Measurements from ENCODE around the gene CYP19A1.
"Not testable (repeated sequence)": the region's sequence is repeated elsewhere in the genome, so short reads cannot be mapped to it uniquely, and the experiment has no call there.

The CYP19A1 gene

DNA sequence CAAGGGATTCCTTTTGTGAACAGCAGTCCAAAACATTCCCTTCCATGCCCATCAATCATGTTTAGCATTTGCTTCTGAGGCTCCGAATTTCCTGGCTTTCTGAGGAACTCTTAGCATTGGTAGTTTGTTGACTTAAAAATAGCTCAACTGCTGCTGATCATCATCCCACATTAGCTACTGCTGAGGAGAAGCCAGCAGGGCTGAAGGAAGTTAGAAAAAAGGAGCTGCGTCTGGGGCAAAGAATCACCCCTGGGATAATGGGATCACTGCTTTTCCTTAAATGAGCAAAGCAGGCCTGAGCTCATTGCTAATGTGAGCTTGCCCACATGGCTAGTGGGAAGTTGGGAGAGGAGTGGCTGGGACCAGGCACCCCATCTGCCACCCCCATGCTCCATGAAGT lies 39.8 kb downstream of the CYP19A1 start:
- no peak for DNase-seq (ENCODE audit: low read depth in 3 of 3)

DNA sequence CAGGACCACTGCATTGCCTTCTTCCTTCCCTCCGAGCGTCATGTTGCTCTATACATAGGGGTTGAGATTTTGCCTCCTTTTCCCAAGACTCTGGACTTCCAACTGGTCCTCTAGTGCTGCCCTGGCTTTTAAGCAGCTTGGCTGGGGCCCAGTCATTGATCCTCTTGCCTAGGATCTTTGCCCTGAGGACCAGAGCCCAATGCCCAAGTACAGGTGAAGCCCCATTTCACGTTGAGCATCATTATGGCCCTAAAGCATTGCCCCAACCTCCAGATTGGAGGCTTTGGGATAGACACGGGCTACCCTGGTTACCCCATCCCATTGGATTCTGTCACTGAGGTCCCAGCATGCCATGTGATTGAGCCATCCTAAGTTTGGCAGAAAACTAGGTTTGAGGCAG lies 47.7 kb downstream of the CYP19A1 start:
- no peak for DNase-seq (ENCODE audit: low read depth in 3 of 3)

DNA sequence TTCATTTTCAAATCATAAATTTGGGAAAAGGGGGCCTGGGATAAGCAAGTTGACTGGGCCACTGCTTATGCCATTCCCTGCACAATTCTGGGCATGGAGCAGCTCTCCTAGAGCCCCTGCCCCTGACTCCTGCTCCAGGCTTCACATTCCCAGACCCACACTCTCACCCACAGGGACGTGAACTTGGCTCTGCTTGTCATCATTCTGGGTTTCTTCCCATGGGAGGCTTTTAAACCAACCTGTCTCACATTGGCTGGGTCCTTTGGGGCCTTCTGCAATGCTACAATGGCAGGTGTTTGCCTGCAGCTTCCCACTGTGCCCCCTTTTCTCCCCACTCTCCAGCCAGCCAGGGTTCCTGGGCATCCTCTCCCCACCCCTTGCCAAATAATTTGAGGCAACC lies 49.1 kb downstream of the CYP19A1 start:
- no peak for DNase-seq (ENCODE audit: low read depth in 3 of 3)

DNA sequence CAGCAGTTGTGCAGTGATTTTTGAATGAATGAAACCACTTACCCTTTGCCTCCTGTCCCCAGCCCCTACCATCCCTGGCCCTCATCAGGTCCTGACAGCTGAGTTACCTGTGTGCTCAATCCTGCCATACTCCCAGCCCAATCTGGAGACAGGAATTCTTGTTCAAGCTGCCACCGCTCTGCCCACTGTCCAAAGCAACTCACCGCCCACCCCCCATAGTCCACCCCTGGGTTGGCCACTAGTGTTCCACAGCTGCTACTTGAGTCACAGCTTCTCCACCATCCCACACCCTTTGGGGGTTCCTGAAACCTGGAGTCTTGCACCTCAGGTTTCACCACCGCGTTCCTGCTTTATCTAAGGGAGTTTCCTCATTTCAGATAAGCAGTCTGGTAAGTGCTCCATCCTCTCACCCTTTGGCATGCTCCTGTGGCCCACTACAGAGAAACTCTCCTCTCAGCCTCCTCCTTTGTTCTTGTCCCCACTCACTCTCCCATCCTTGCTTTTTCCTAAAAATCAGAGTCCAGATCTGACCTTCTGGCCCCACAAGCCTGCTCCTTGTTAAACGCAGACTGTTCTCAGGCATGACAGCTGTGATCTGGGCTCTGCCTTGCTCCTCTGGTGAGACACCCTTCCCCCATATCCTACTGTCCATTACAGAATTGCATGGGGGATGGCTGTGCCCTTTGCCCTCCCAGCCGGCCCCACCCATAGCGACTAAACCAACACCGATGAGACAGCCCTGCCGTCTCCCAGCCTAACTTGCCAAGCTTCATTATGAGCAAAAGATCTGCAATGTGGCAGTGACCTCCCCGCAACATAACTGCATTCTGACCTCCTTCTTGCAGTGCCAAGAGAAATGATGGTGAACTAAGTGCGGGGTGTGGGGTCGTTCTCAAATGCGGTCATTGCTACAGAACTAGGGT lies 50.0 kb downstream of the CYP19A1 start:
- no peak for DNase-seq (ENCODE audit: low read depth in 3 of 3)

DNA sequence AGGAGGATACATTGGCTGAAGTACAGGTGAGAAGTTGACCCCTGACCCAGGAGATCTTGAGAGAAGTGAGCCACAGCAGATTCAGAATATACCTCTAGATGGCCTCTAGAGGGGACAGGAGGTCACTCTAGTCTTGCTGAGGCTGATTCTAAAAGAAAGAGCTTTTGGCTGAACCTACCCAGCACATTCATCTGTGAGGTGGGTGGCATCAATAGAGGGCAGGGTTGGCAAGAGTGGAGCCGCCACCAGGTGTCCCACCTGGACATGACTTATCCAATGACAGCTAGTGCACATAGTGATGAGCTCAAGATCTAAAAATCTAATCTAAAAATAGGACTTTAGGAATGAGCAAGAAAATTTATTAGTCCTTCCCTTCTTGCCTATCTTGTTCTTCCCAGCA lies 51.6 kb downstream of the CYP19A1 start:
- DNase-seq (ENCODE audit: low read depth in 3 of 3), result no peak

DNA sequence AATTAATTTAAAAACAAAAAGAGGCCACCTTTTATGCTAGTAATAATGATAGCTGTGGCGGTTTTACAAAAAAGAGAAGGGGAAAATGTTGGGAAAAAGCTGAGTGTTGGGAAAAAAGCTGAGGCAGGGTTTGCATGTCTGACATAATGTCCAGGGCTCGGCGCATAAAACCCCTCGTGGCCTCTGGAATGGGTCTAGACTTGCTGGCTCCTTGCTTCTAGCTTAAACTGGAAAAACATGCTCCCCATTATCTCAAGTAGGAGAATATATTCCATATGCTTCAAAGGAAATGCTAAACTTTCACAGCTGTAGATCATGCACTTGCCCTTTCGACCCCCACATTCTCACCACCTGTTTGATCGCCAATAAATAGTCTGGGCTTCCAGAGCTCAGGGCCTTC lies 53.0 kb downstream of the CYP19A1 start:
- no peak for DNase-seq (ENCODE audit: low read depth in 3 of 3)

DNA sequence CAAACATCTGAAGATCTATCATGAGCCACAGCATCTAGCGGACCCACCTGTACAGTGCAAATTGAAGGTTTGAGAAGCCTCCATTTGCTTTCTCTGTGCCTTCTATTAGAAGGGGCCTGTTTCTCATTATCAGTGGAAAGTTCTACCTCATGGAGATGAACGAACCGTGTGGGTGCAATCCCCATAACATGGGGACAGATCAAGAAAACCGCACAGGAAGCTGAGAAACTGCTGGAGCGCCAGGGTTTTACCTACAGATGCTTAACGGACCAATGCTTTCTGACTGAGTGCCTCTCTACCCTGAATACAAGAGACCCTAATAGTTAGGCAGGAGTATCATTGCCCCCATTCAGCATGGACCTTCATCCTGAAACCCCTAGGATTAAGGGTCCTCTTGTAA lies 53.5 kb downstream of the CYP19A1 start:
- no peak for DNase-seq (ENCODE audit: low read depth in 3 of 3)

DNA sequence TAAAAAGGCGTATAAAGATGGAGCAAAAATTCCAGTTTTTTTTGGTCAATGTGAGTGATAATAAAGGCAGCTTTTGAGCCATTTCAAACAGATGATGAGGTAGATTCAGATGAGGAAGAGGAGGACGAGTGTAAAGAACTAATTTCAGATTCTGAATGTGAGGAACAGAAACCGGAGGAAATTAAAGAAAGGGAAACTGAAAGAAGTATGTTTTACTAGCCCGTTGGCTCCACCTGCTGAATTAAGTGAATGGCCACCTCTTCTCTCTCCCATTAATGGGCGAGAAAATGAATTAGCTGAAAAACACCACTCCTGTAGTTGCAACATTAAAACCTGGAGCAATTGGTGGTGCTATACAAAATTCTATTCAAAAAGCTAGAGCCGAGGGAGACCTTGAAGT lies 55.4 kb downstream of the CYP19A1 start:
- DNase-seq (ENCODE audit: low read depth in 3 of 3), result no peak

DNA sequence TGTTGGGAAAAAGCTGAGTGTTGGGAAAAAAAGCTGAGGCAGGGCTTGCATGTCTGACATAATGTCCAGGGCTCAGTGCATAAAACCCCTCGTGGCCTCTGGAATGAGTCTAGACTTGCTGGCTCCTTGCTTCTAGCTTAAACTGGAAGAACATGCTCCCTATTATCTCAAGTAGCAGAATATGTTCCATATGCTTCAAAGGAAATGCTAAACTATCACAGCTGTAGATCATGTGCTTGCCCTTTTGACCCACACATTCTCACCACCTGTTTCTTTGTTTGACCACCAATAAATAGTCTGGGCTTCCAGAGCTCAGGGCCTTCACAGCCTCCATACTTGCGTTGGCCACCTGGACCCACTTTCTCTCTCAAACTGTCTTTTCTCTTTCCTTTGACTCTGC lies 56.2 kb downstream of the CYP19A1 start:
- not testable (repeated sequence) for DNase-seq (ENCODE audit: low read depth in 3 of 3)

DNA sequence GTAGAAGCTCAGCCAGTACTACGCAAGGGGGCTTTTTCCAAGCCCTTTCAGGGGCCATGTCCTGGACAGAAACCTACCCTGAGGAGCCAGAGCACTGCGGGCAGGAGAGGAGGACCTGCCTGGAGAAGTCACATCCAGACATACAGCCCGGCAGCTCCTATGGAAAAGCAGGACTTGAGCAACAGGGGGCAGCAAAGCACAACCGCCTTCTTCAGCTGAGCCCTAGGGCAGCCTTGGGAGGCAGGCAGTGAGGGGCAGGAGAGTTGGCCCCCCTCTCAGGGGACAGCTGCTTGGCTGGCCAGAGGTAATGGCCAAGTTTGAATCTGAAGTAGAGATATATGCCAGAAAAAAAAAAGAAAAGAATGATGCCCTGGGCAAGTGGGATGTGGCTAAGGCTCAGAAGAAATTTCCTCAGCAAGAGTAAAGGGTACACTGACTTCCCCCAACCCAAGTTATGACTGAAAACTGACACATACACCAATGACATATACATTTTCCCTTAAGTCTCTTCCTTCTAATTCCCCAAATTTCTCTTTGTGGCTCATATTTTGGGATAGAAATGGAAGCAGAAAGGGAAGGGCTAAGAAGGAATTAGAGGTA lies 56.9 kb downstream of the CYP19A1 start:
- no peak for DNase-seq (ENCODE audit: low read depth in 3 of 3)

DNA sequence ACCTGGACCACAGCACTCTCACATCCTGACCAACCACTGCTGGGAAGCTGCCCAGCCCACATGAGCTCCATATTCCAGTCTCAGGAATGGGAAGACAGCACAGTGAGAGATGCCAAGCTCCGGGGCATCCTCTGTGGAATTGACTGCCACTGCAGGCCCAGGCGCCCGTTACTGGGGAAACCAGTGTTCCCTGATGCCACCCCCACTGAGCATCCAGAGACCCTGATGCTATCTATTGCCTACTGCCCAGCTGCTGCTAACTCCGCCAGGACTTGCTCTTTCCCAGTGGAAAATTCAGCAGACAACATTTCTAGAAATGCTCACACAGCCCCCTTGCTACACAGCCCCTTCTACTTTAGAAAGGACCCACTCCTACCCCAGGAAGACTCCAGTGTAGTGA lies 57.6 kb downstream of the CYP19A1 start:
- DNase-seq (ENCODE audit: low read depth in 3 of 3), result no peak

DNA sequence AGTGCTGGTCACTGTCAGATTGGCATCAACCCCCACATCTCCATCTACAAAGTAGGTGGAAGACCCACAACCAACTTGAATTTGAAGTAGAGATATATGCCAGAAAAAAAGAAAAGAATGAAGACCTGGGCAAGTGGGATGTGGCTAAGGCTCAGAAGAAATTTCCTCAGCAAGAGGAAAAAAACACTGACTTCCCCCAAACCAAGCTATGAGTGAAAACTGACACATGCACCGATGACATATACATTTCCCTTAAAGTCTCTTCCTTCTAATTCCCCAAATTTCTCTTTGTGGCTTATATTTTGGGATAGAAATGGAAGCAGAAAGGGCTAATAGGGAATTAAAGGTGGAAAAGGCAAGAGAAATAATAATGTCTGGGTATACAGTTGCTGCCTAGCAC lies 59.0 kb downstream of the CYP19A1 start:
- no peak for DNase-seq (ENCODE audit: low read depth in 3 of 3)

DNA sequence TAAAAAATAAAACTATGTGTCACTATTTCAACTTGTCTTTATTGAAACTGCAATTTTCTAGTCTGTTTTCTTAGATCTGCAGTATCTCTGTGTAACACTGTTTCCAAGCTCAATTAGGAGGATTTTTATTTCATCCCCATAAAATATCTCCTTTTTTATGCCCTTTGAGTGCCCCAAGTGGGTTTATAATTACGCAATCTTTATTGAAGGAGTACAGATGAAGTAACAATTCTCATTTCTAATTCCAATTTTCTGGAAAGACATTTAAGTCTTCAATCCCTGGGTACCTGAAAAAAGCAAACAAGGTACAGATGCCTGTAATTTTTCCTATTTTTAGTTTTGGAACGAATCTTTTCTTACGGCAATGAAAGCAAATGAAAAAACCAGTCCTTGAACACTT lies 61.3 kb downstream of the CYP19A1 start:
- no peak for DNase-seq (ENCODE audit: low read depth in 3 of 3)

DNA sequence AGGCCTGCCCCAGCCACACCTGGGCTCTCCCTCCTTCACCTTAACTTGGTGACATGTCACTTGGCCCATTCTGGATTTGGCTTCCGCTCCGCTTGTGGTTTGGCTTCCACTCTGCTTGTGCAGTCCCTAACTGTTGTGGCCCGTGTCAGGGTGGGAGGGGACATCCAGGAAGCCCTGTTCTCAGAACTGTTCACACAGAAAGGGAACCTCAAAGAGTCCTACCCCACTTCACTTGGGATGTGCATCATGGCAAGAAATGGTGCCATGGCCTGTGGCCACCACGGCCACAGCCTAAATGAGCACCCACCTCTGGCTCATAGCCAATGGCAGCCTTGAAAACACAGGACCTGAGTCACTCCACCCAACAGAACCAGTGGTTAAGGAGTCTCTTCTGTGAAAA lies 63.4 kb downstream of the CYP19A1 start:
- DNase-seq (ENCODE audit: low read depth in 3 of 3), result no peak

DNA sequence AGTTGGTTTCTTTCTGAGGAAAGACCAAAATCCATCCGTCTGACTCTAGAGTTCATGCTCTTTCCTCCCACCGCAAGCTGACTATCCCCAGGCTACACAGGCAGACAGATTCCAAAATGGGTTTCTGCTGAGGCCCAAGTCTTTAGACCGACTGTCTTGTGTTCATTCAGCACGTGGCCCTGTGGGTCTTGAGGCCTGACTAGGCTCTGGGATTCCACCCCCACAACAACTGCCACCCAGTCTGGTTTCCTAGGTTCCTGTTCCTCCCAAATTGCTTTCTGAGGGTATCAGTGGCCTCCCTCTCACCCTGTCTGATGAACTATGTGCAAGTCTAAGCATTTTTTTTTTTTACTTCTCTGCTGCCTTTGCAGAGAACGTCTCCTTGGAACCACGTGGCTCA lies 67.7 kb downstream of the CYP19A1 start:
- no peak for DNase-seq (ENCODE audit: low read depth in 3 of 3)

DNA sequence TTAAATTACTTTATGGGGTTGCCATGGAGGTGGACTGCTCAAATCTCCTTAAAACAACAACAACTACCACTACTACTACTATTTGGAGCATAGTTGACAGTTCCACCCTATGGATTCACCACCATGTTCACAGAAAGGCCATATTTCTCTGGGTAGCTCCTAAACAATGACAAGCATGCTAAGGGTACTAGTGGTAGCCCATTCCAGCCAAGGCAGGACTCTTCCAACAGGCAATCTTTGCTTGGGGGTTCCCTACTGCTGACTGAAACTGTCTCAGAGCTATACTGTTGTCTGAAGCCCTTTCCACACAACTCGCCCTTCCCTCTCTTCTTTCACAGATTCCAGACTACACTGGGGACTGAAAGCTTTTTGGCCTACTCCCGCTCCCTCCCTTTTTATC lies 68.9 kb downstream of the CYP19A1 start:
- DNase-seq (ENCODE audit: low read depth in 3 of 3), result no peak

DNA sequence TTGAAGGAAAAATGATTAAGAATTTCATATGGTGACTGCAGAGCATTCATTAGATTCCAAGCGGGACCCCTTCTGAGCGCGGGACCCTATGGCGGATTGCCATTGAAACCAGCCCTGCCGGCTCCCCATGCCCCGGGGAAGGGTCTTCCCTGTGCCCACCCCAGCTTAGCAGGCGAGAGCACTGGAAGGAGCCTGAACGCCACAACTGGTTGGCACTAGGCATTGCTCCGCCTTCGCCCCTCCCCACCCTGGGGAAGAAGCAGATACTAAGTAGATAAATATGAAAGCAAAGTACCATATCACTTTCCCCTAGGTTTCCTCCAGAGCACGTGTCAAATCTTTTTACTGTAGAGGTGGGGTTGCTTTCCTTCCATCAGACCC lies 70.7 kb downstream of the CYP19A1 start:
- DNase-seq (ENCODE audit: low read depth in 3 of 3), result no peak

DNA sequence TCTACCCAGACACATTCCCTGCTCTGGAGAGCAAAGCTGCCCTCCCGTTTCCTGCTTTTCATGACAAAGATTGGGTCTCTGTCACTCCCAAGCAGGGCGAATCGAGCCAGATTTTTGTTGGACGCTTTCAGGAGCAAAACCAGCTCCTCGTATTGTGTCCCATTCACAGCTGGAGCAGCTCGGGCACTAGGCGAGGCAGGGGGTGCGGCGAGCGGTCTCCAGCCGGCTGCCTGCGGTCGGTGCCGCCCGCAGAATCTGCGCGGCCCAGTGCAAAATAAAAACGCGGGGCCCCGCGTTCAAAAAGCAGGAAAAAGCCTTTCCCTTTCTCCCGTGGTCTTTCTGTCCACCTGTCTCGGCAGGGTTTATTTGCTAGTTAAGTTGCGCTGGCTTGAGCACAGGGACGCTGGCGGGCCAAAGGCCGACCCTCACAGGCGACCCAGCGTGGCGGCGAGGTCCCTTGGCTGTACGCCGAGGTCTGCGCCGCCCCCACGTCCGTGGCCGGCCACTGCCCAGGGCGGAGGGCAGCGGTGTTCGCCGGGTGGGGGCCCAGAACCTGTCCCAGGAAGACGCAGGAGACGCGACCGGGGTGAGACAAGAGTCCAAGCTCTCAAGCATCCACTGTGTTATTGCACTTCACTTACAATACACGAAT lies 71.2 kb downstream of the CYP19A1 start:
- DNase-seq (ENCODE audit: low read depth in 3 of 3), result no peak

DNA sequence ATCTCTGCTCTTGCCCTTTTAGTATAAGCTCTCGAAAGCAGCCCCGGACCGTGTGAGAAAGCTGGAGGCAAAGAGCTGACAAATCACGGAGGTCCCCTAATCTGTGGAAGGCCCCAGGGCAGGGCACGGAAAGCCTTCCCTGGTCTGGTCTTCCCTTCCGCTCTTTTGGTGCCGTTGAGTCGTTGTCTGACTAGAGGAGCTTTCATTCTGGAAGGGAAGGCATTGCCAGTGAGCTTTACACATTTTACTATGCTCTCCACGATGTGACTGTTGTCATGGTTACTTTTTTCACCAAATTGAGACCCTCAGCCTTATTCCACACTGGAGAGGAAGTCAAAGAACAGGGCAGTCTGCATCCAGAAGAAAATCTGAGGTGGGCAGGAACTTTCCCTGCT lies 71.7 kb downstream of the CYP19A1 start:
- no peak for DNase-seq (ENCODE audit: low read depth in 3 of 3)

DNA sequence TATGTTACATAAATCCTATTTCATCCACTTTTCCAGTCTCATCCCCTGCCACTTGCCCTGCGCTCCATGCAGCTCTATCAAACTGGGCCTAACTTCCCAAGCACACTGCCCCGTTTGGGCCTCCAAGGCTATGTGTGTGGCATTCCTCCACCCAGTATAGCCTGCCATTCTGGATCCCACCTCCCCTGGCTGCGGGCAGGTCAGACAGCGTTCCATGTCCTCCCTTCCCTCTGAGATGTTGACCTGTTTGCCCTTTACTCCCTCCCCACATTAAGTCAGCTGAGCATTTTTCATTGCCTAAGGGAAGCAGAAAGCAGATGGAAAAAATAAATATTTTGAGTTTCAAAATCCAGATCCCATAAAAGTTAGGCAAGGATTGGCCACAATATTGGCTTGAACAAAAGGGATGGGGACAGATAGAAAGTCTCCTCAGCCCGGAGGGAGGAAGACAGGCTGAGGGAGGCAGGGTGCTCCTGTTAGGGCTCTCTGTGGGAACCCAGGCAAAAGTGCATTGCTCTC lies 73.3 kb downstream of the CYP19A1 start:
- no peak for DNase-seq (ENCODE audit: low read depth in 3 of 3)

DNA sequence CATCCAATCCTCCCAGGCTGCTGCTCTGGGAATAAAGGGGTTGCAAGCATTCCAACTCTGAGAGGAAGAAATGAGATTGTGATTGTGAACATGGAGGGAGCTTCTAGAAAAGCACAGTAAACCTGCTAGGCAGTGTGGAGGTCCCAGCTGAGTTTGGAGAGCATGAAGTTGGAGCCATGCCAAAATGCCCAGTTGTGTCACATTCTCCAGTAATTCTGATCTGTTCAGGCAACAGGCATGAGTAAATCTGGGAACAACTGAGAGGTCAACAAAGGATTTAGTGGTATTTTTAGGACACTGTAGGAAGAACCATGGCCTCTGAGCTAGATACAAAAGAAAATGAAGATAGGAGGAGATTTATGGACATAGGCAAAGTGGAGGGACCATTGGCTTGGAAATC lies 74.7 kb downstream of the CYP19A1 start:
- DNase-seq (ENCODE audit: low read depth in 3 of 3), result no peak

DNA sequence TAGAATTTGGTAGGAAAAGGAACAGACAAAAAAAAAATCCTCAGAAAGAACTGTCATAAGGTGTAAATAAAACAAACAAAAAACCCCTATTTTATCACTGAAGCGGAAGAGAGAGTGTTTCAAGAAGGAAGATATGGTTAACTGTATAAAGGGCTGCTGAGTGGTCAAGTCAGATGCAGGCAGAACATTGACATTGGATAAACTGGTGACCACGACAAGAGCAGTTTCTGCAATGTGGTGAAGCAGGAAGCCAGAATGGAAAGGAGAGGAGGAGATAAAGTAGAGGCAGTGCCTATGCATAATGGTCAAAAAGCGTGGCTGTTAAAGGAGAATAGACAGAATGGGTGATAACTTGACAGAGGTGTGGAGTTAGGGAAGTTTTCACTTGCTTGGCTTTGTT lies 75.3 kb downstream of the CYP19A1 start:
- DNase-seq (ENCODE audit: low read depth in 3 of 3), result no peak

DNA sequence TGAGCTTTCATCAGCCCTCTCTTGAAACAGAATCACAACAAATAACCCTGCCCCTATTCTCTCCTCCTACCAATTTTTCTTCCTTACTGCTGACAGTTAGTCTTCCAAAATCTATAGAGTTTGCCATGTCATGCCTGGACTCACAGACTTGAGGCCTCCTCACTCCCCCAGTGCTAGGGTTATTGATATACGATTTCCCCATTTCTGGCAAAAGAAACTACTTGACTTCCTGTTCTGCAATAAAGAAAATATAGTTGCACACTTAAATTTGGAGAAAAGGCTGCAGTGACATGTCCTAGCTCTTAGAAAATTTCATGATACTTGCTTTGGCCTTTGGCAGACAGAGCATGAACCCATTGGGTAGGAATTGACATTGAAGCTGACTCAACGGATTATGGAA lies 75.9 kb downstream of the CYP19A1 start:
- DNase-seq (ENCODE audit: low read depth in 3 of 3), result no peak
